Measurements from ENCODE around the gene CNDP2. TPM values are rescaled to one million over a fixed set of nuclear protein-coding genes. Genes with fewer than 3 reads are reported as not detected.

Gene CNDP2
- polyA plus RNA-seq, 2 of the 4 experiments (the other 2 are of a cell fraction) = 93.7 to 106 TPM

DNA sequence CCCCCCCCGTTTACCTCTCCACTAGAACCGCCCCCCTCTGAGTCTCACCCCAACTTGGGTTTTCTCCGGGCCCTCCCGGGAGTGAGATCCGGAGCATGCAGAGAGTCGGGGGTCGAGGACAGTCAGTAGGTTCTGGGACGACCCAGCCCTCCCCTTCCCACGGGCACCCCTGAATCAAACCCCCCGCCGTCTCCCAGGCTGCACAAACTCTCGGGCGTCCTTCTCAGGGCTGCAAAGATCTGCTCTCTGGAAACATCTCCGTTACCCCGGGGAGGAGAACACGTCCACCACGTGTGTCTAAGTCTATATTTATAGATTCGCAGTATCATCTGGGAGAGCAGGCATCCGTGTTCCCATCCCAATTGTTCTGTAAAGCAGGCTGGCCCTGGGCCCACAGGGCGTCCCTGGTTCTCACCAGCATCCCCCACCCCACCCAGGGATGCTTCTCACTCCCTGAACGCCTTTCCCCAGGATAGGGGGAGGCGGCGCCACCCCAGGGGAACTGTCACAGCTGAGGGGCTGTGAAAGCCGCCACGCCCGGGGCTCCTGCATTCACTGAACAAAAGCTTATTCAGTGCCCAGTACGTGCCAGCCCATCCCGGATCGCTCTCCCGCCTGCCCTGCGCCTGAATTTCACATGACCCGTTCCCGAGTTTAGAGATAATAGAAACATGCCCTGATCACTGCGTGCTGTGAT, 38.3 kb upstream of the CNDP2 start:
- H3K4me3 ChIP-seq = no peak overlapping the region
- no peak for TF ChIP-seq FOSL2 (IDR thresholded peaks at IDR 0.05)
- TF ChIP-seq FOSL2 (CRISPR knock-in tag; IDR thresholded peaks at IDR 0.05) = no peak
- no peak for TF ChIP-seq RAD21 (conservative IDR thresholded peaks at IDR 0.05 in 1 of 2, IDR thresholded peaks at IDR 0.05 in 1 of 2)
- TF ChIP-seq RNF2 (IDR thresholded peaks at IDR 0.05; ENCODE audit: borderline replicate concordance, low read depth) = no peak

DNA sequence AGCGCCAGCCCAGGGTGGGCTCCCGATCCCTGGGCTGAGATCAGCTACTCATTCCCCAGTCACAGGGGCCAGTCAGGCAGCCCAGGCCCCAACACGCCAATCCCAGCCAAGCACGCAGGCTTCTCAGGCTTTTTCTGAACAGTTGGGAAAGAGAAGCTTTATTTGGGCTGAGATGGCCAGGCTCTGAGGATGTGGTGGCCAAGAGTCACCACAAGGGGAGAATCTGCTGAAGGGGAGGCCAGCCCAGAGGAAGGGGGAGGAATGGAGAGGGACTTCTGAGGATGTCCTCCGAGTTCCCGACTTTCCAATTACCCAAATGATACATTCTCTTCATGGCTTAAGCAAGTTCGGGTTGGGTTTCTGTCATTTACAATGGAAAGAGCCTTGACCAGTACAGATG, 36.3 kb upstream of the CNDP2 start:
- Histone ChIP-seq H3K27ac (no peak overlapping the region), H3K4me3 (no peak overlapping the region), H3K4me1 (0 out of 3 replicates have a peak, but pooled peaks cover 4% of the 10 kb centered on the region), H3K9me3 (no peaks in the 10 kb centered on the region), H3K4me2 (no peak overlapping the region)
- DNase-seq (ENCODE audit: low read depth in 1 of 2, low spot score in 1 of 2) (peak; percentile 16 to 32), FAIRE-seq (no peak), ATAC-seq (peak; percentile 79 to 89; a peak in 5 of 6 replicates)
- CTCF ChIA-PET = interaction anchor here (1.1 kb wide), 1 partner anchor 9 kb away, joined by 3 read pairs; no protein-coding TSS in a partner anchor
- TF ChIP-seq, protein P1, sequence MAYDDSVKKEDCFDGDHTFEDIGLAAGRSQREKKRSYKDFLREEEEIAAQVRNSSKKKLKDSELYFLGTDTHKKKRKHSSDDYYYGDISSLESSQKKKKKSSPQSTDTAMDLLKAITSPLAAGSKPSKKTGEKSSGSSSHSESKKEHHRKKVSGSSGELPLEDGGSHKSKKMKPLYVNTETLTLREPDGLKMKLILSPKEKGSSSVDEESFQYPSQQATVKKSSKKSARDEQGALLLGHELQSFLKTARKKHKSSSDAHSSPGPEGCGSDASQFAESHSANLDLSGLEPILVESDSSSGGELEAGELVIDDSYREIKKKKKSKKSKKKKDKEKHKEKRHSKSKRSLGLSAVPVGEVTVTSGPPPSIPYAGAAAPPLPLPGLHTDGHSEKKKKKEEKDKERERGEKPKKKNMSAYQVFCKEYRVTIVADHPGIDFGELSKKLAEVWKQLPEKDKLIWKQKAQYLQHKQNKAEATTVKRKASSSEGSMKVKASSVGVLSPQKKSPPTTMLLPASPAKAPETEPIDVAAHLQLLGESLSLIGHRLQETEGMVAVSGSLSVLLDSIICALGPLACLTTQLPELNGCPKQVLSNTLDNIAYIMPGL (CRISPR knock-in tag; IDR thresholded peaks at IDR 0.05; ENCODE audit: borderline replicate concordance) = no peak
- TF ChIP-seq GATA3 (IDR thresholded peaks at IDR 0.05; ENCODE audit: borderline replicate concordance) (no peak), RAD21 (conservative IDR thresholded peaks at IDR 0.05 in 1 of 2, IDR thresholded peaks at IDR 0.05 in 1 of 2) (no peak), KDM1A (IDR thresholded peaks at IDR 0.05; ENCODE audit: low read depth) (no peak), EP300 (IDR thresholded peaks at IDR 0.05) (no peak), ZC3H11A (IDR thresholded peaks at IDR 0.05) (no peak), CEBPB (IDR thresholded peaks at IDR 0.05) (no peak), JUNB (IDR thresholded peaks at IDR 0.05) (no peak)
- TF ChIP-seq, protein P2, sequence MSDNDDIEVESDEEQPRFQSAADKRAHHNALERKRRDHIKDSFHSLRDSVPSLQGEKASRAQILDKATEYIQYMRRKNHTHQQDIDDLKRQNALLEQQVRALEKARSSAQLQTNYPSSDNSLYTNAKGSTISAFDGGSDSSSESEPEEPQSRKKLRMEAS (IDR thresholded peaks at IDR 0.05) = no peak
- TF ChIP-seq, protein P3, sequence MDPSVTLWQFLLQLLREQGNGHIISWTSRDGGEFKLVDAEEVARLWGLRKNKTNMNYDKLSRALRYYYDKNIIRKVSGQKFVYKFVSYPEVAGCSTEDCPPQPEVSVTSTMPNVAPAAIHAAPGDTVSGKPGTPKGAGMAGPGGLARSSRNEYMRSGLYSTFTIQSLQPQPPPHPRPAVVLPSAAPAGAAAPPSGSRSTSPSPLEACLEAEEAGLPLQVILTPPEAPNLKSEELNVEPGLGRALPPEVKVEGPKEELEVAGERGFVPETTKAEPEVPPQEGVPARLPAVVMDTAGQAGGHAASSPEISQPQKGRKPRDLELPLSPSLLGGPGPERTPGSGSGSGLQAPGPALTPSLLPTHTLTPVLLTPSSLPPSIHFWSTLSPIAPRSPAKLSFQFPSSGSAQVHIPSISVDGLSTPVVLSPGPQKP (IDR thresholded peaks at IDR 0.05; ENCODE audit: low read depth, low read length) = no peak
- WGBS (ENCODE audit: missing lambda C conversion rate) = 6% methylated on average over 6 of the region's 7 CpGs
- POLR2A ChIA-PET = no interaction called here

More for the DNA sequence above, 38.3 kb upstream of the CNDP2 start:
- POLR2A ChIA-PET = no interaction called here
- no peak for ATAC-seq
- Histone ChIP-seq H3K9me3 (no peaks in the 10 kb centered on the region), H3K27ac (no peak overlapping the region), H3K4me2 (peak overlapping the region; percentile 76; the same call in 2 of the 3 replicates), H3K4me1 (0 out of 3 replicates have a peak, but pooled peaks cover 4% of the 10 kb centered on the region)
- CTCF ChIA-PET = interaction anchor here (1.2 kb wide), 1 partner anchor 115 kb away, joined by 3 read pairs; no protein-coding TSS in a partner anchor
- no peak for FAIRE-seq
- DNase-seq (ENCODE audit: low read depth in 1 of 2, low spot score in 1 of 2) = no peak
- 41% methylated on average over 13 of the region's 34 CpGs for WGBS (ENCODE audit: missing lambda C conversion rate)

DNA sequence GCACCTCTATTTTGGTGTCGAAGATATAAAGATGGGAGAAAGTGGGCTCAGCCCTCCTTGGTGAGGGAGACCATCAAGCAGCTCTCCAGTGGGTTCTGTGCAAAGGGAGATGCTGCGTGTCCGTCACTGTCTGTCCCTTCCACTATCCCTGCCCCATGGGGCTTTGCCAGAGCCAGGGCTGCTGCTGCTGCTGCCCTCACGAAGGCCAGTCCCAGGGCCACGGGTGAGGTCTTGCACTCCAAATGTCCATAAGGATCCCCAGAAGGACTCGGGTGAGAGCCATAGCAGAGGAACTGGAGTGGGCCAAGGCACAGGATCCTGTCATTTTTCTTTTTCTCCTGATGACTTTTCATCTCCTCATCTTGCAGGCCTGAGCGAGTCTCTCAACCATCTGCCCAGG, 35.3 kb upstream of the CNDP2 start:
- FAIRE-seq (no peak), ATAC-seq (no peak), DNase-seq (ENCODE audit: low read depth in 1 of 2, low spot score in 1 of 2) (no peak)
- no peak overlapping the region for H3K4me2 ChIP-seq
- H3K4me3 ChIP-seq = no peak overlapping the region
- POLR2A ChIA-PET = no interaction called here
- CTCF ChIA-PET = interaction anchor here (0.7 kb wide), 2 partner anchors 194 to 1573 kb away, joined by 3 to 4 read pairs; no protein-coding TSS in a partner anchor
- no peak overlapping the region for H3K27ac ChIP-seq
- 50% methylated on average over 7 of the region's 7 CpGs for WGBS (ENCODE audit: missing lambda C conversion rate)
- no peak for TF ChIP-seq HDAC2 (IDR thresholded peaks at IDR 0.05)
- TF ChIP-seq, protein P4, sequence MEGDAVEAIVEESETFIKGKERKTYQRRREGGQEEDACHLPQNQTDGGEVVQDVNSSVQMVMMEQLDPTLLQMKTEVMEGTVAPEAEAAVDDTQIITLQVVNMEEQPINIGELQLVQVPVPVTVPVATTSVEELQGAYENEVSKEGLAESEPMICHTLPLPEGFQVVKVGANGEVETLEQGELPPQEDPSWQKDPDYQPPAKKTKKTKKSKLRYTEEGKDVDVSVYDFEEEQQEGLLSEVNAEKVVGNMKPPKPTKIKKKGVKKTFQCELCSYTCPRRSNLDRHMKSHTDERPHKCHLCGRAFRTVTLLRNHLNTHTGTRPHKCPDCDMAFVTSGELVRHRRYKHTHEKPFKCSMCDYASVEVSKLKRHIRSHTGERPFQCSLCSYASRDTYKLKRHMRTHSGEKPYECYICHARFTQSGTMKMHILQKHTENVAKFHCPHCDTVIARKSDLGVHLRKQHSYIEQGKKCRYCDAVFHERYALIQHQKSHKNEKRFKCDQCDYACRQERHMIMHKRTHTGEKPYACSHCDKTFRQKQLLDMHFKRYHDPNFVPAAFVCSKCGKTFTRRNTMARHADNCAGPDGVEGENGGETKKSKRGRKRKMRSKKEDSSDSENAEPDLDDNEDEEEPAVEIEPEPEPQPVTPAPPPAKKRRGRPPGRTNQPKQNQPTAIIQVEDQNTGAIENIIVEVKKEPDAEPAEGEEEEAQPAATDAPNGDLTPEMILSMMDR (IDR thresholded peaks at IDR 0.05) = no peak
- TF ChIP-seq, protein P5, sequence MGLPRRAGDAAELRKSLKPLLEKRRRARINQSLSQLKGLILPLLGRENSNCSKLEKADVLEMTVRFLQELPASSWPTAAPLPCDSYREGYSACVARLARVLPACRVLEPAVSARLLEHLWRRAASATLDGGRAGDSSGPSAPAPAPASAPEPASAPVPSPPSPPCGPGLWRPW (IDR thresholded peaks at IDR 0.05) = no peak
- H3K4me1 ChIP-seq = 0 out of 3 replicates have a peak, but pooled peaks cover 4% of the 10 kb centered on the region
- H3K9me3 ChIP-seq = no peaks in the 10 kb centered on the region

All from A549 (cell line).